A549 (cell line): ENCODE measurements around the gene PRR7. TPM values are rescaled to one million over a fixed set of nuclear protein-coding genes. Genes with fewer than 3 reads are reported as not detected.

Experiments
- ATAC-seq, 2 experiments: fragments of 200-7000 bp in 1 of 2; fragments of >200 bp in 1 of 2; cut with Nextera tagmentation in 1 of 2; cut with Tn5 transposase in 1 of 2; 3 replicates each; pipeline versions ENCODE4 v1.8.0 to v1.9.1; 2018 to 2020; ENCODE audit warnings: mild to moderate bottlenecking in 1 of 2, moderate library complexity in 1 of 2
- CTCF ChIA-PET: fragments of 300-600 bp; sonication (Branson Sonifier 250); formaldehyde crosslinking; extraction: SDS; loops from one replicate; lab custom pipeline; 2021; ENCODE audit warnings: antibody characterized with exemption, inconsistent platforms; lab: Yijun Ruan, JAX
- POLR2A ChIA-PET: fragments of 350-600 bp; formaldehyde crosslinking; extraction: SDS; loops from one replicate; lab custom pipeline; 2021; ENCODE audit warnings: antibody characterized with exemption, inconsistent platforms; lab: Yijun Ruan, JAX
- DNase-seq, 2 experiments: peaks; one replicate each; pipeline versions ENCODE4 v3.0.0 to v3.0.0-alpha.2; 2011 to 2016; ENCODE audit warnings: low read depth in 1 of 2, low spot score in 1 of 2
- FAIRE-seq: peaks from 2 replicates; lab custom pipeline; 2011; peaks lifted over from hg19 to GRCh38; lab: Jason Lieb, UNC
- H3K27ac ChIP-seq, 2 experiments: fragments of >200 bp; sonication (Bioruptor Twin); formaldehyde crosslinking; 3 replicates each; pipeline ENCODE4 v1.5.1; 2016 to 2017
- H3K4me1 ChIP-seq: fragments of >200 bp; sonication (Bioruptor Twin); formaldehyde crosslinking; 3 replicates; pipeline ENCODE4 v1.6.1; 2016
- H3K4me2 ChIP-seq: fragments of >200 bp; sonication (Bioruptor Twin); formaldehyde crosslinking; 3 replicates; pipeline ENCODE4 v1.6.1; 2016
- H3K4me3 ChIP-seq: fragments of >200 bp; sonication (Bioruptor Twin); formaldehyde crosslinking; 3 replicates; pipeline ENCODE4 v1.5.1; 2016
- H3K9me3 ChIP-seq: fragments of >200 bp; sonication (Bioruptor Twin); formaldehyde crosslinking; 3 replicates; pipeline ENCODE4 v1.6.1; 2016
- BHLHE40 ChIP-seq: IDR thresholded peaks from 2 replicates; pipeline ENCODE4 v1.6.1; 2012; ENCODE audit warnings: low read depth, low read length, inconsistent platforms
- CBX8 ChIP-seq: fragments of 200-600 bp; sonication (generic); IDR thresholded peaks from 2 replicates; pipeline ENCODE4 v1.6.1; 2016
- CHD2 ChIP-seq: fragments of 150-350 bp; IDR thresholded peaks from 2 replicates; pipeline ENCODE4 v1.6.1; 2014; ENCODE audit warnings: low read length; ENCODE audit not compliant: partially characterized antibody
- CHD4 ChIP-seq: fragments of 200-600 bp; sonication (generic); IDR thresholded peaks from 2 replicates; pipeline ENCODE4 v1.6.1; 2016; ENCODE audit warnings: antibody characterized with exemption, mild to moderate bottlenecking, borderline replicate concordance
- EHF ChIP-seq: fragments of 250-450 bp; sonication (Bioruptor Pico); IDR thresholded peaks from 2 replicates; pipeline ENCODE4 v1.5.0; 2020; ENCODE audit warnings: mild to moderate bottlenecking
- EHMT2 ChIP-seq: fragments of 200-600 bp; sonication (generic); IDR thresholded peaks from 2 replicates; pipeline ENCODE4 v1.6.1; 2016; ENCODE audit warnings: antibody characterized with exemption, low read depth, mild to moderate bottlenecking, moderate library complexity
- ESRRA ChIP-seq: fragments of 150-350 bp; IDR thresholded peaks from 2 replicates; pipeline ENCODE4 v1.6.1; 2014; ENCODE audit warnings: mild to moderate bottlenecking, low read length, borderline replicate concordance
- FOSB ChIP-seq: fragments of 250-450 bp; sonication (Bioruptor Pico); IDR thresholded peaks from 2 replicates; pipeline ENCODE4 v1.5.0; 2020; ENCODE audit warnings: mild to moderate bottlenecking, moderate library complexity
- FOXS1 ChIP-seq: fragments of 250-450 bp; sonication (Bioruptor Pico); IDR thresholded peaks from 2 replicates; pipeline ENCODE4 v1.5.0; 2020; ENCODE audit warnings: mild to moderate bottlenecking, moderate library complexity
- HDAC2 ChIP-seq: fragments of 200-600 bp; sonication (generic); IDR thresholded peaks from 2 replicates; pipeline ENCODE4 v1.6.1; 2016
- HOXB13 ChIP-seq: fragments of 250-450 bp; sonication (Bioruptor Pico); IDR thresholded peaks from 2 replicates; pipeline ENCODE4 v1.5.0; 2020; ENCODE audit warnings: low read depth, mild to moderate bottlenecking, moderate library complexity
- JUN ChIP-seq, 2 experiments: fragments of >200 bp; sonication (Bioruptor Twin); formaldehyde crosslinking; IDR thresholded peaks; 2 replicates in 1 of 2; 3 replicates in 1 of 2; pipeline ENCODE4 v1.6.1; 2016 to 2017
- JUNB ChIP-seq: fragments of >200 bp; sonication (Bioruptor Twin); formaldehyde crosslinking; IDR thresholded peaks from 2 replicates; pipeline ENCODE4 v1.6.1; 2016
- KDM1A ChIP-seq: fragments of 200-600 bp; sonication (generic); IDR thresholded peaks from 2 replicates; pipeline ENCODE4 v1.6.1; 2016; ENCODE audit warnings: low read depth, mild to moderate bottlenecking
- KDM5A ChIP-seq: fragments of 200-600 bp; sonication (generic); IDR thresholded peaks from 2 replicates; pipeline ENCODE4 v1.6.1; 2016; ENCODE audit warnings: antibody characterized with exemption, mild to moderate bottlenecking
- MAFK ChIP-seq: fragments of 450-650 bp; IDR thresholded peaks from 2 replicates; pipeline ENCODE4 v1.6.1; 2014; ENCODE audit not compliant: partially characterized antibody
- MAZ ChIP-seq: fragments of 150-350 bp; IDR thresholded peaks from 2 replicates; pipeline ENCODE4 v1.6.1; 2014; ENCODE audit warnings: antibody characterized with exemption, low read depth, low read length, borderline replicate concordance
- NPAS2 ChIP-seq: fragments of 250-450 bp; sonication (Bioruptor Pico); IDR thresholded peaks from 2 replicates; pipeline ENCODE4 v1.8.0; 2022; ENCODE audit warnings: mild to moderate bottlenecking, moderate library complexity, borderline replicate concordance
- NR3C1 ChIP-seq: fragments of >200 bp; sonication (Bioruptor Twin); formaldehyde crosslinking; IDR thresholded peaks from 3 replicates; pipeline ENCODE4 v1.6.1; 2017
- POLR2AphosphoS2 ChIP-seq: conservative IDR thresholded peaks from 2 replicates; pipeline ENCODE4 v1.6.1; 2012; ENCODE audit warnings: low read length, improper control_type of control experiment, inconsistent platforms
- RCOR1 ChIP-seq: fragments of 150-350 bp; IDR thresholded peaks from 2 replicates; pipeline ENCODE4 v1.6.1; 2014; ENCODE audit warnings: antibody characterized with exemption, low read length, low read depth
- RNF2 ChIP-seq: fragments of 200-600 bp; sonication (generic); IDR thresholded peaks from 2 replicates; pipeline ENCODE4 v1.6.1; 2016; ENCODE audit warnings: low read depth, mild to moderate bottlenecking, antibody characterized with exemption, moderate library complexity, borderline replicate concordance
- SMC3 ChIP-seq: fragments of >200 bp; sonication (Bioruptor Twin); formaldehyde crosslinking; IDR thresholded peaks from 3 replicates; pipeline ENCODE4 v1.6.1; 2018; ENCODE audit warnings: inconsistent platforms
- TFCP2L1 ChIP-seq: fragments of 250-450 bp; sonication (Bioruptor Pico); IDR thresholded peaks from 2 replicates; pipeline ENCODE4 v1.5.0; 2021; ENCODE audit warnings: mild to moderate bottlenecking
- TP53 ChIP-seq: fragments of 250-450 bp; sonication (Bioruptor Pico); IDR thresholded peaks from 2 replicates; pipeline ENCODE4 v1.5.0; 2021; ENCODE audit warnings: mild to moderate bottlenecking, moderate library complexity
- ZNF302 ChIP-seq: fragments of 250-450 bp; sonication (Bioruptor Pico); IDR thresholded peaks from 2 replicates; pipeline ENCODE4 v1.9.0; 2021; ENCODE audit warnings: inconsistent platforms, mild to moderate bottlenecking, moderate library complexity
- WGBS: methylation state at CpG from one replicate; pipeline ENCODE4 v1.1.6; 2017; ENCODE audit errors: missing lambda C conversion rate; 5-methylcytosine and 5-hydroxymethylcytosine counted together
- polyA plus RNA-seq, 4 experiments: library from polyadenylated mRNA; depleted of rRNA in 3 of 4; stranded (reverse); fragments of >200 nt; fragmentation: RNase III in 1 of 4; extraction: RNeasy Plus Mini Kit Qiagen cat#74134 plus additional on column Dnase treatment in 1 of 4; gene quantifications; 2 replicates in 3 of 4; 3 replicates in 1 of 4; pipeline ENCODE4 v1.2.3, GENCODE V29; 2011 to 2017
- TF ChIP-seq, protein P1 (sequence below): fragments of 450-650 bp; IDR thresholded peaks from 2 replicates; pipeline ENCODE4 v1.6.1; 2014; ENCODE audit warnings: antibody characterized with exemption
- TF ChIP-seq, protein P2 (sequence below): fragments of 150-350 bp; IDR thresholded peaks from 2 replicates; pipeline ENCODE4 v1.6.1; 2014; ENCODE audit warnings: low read depth, mild to moderate bottlenecking, low read length
- TF ChIP-seq, protein P3 (sequence below): fragments of 250-450 bp; sonication (Bioruptor Pico); IDR thresholded peaks from 2 replicates; pipeline ENCODE4 v1.5.0; 2020; ENCODE audit warnings: low read depth, mild to moderate bottlenecking, moderate library complexity

Gene PRR7
- polyA plus RNA-seq, 2 of the 4 experiments (the other 2 are of a cell fraction) = 2.2 to 11.0 TPM

DNA sequence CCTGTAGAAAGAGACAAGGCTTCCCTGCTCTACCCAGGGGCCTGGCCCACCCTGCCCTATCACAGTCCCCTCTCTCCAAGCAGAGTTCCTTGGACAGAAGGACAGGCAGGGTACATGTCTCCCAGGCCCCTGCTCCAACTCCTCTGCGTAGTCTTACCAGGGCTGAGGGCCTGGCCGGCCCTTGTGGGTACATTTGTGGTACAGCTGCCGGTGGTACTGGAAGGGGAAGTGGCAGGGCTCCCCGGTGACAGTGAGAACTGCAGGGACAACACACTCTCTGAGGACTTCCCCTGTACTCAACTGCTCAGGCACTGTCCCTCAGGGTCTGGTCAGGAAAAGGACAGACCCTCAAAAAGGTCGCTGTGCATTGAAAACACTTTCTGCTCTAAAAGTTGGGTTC is 40.8 kb upstream of the PRR7 start:
- no peak overlapping the region for H3K4me2 ChIP-seq
- H3K9me3 ChIP-seq = no peaks in the 10 kb centered on the region
- POLR2A ChIA-PET = no interaction called here
- no peak for DNase-seq
- H3K4me1 ChIP-seq = peaks cover 11% of the 10 kb centered on the region; the same call in 2 of the 3 replicates
- no peak for FAIRE-seq
- H3K4me3 ChIP-seq = no peak overlapping the region
- ATAC-seq = no peak
- TF ChIP-seq NPAS2 (CRISPR knock-in tag) = no peak
- TF ChIP-seq EHF (CRISPR knock-in tag) = no peak
- TF ChIP-seq CHD4 = no peak
- no peak for TF ChIP-seq RNF2
- no peak for TF ChIP-seq POLR2AphosphoS2
- TF ChIP-seq CBX8 = no peak
- no peak for TF ChIP-seq JUNB
- TF ChIP-seq, protein P1, sequence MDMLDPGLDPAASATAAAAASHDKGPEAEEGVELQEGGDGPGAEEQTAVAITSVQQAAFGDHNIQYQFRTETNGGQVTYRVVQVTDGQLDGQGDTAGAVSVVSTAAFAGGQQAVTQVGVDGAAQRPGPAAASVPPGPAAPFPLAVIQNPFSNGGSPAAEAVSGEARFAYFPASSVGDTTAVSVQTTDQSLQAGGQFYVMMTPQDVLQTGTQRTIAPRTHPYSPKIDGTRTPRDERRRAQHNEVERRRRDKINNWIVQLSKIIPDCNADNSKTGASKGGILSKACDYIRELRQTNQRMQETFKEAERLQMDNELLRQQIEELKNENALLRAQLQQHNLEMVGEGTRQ = no peak
- TF ChIP-seq FOSB (CRISPR knock-in tag) = no peak
- no peak for TF ChIP-seq MAZ
- TF ChIP-seq HDAC2 = no peak
- no peak overlapping the region for H3K27ac ChIP-seq
- CTCF ChIA-PET = interaction anchor here (1.0 to 43.1 kb wide), 8 partner anchors 10 to 292 kb away, joined by 3 to 1107 read pairs (median 66); partner anchors contain the start of genes PDLIM7, PRR7 and SLC34A1
- WGBS = 81% methylated on average over 2 of the region's 5 CpGs

DNA sequence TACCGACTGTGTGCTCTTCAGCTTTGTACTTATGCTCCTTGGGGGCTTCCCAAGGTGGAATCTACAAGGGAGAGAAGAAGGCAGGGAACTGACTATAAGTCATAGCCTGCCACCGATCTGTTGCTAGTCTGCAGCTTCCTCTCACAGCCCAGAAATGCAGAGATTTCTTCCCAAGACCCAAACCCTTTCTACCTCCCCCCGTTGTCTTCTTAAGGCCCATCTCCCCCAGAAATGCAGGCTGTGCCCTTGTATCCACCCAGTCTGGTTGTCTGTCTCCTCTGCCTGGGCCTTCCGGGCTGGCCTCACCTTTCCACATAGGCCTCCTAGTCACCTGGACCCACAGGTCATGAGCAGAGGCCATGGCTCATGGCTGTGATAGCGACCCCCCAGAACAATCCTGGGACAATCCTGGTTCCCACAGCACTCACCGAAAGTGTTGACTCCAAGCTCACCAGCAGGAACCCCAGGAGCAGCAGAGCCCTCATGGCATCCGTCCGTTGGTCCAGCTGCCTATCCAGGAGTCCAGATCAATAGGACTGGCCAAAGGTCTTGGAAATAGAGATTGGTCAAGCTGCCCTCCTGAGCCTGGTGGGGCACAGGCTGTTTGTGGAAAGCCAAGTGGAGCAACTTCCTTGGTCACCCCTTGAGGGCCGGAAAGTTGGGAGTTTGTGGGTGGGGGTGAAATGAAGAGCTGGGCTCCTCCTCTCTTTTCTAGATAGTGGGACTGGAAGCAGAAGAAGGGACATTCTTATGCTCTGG is 37.4 kb upstream of the PRR7 start, which contains the start of gene F12:
Gene F12 (minus strand): TSS at position 522 of the 759 bp plus-strand sequence. CDS start 37 bp downstream, at position 485.
- no peak for TF ChIP-seq TP53 (CRISPR knock-in tag)
- no peak for TF ChIP-seq KDM1A
- CTCF ChIA-PET = interaction anchor here (0.7 to 43.1 kb wide), 7 partner anchors 14 to 296 kb away, joined by 3 to 1107 read pairs (median 3); partner anchors contain the start of genes PRR7 and SLC34A1

DNA sequence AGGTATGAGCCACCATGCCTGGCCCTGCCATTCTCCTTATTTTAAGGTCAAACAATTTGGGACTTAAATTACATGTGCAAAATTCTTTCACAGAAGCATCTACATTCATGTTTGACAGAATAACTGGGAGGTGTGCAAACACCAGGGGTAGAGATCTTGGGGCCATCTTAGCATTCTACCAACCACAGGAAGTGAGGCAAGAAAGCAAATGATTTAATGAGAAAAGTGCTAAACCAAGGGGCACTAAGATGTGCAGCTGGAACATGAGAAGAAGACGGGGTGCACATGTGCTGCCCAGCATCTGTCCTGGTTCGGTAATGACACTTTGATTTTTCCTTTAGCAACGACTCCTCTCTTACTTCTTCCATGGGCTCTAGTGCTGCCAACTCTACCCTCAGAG is 36.0 kb upstream of the PRR7 start:
- no peaks in the 10 kb centered on the region for H3K4me1 ChIP-seq

More for the DNA sequence above, 37.4 kb upstream of the PRR7 start, which contains the start of gene F12:
- ATAC-seq (no peak), DNase-seq (no peak), FAIRE-seq (no peak)
- H3K27ac ChIP-seq = no peak within 1 kb of the TSS
- H3K9me3 ChIP-seq = no peaks in the 10 kb centered on the region
- H3K4me3 ChIP-seq = no peak within 1 kb of the TSS
- no peak within 1 kb of the TSS for H3K4me2 ChIP-seq
- WGBS = 73% methylated on average over 9 of the region's 9 CpGs
- peaks cover 6% of the 10 kb centered on the region; the same call in 2 of the 3 replicates for H3K4me1 ChIP-seq
- POLR2A ChIA-PET = interaction anchor here (1.4 kb wide), 1 partner anchor 17 kb away, joined by 13 read pairs; the partner anchor contains the start of gene GRK6

GRCh38 chr5:177412603-177413233 is 33.9 kb upstream of the PRR7 start:
- ChIA-PET POLR2A (no interaction called here), CTCF (interaction anchor here (1.8 to 43.1 kb wide), 4 partner anchors 8 to 36 kb away, joined by 7 to 1107 read pairs (median 501); partner anchors contain the start of genes PRR7 and SLC34A1)
- ATAC-seq (no peak), DNase-seq (no peak), FAIRE-seq (no peak)
- Histone ChIP-seq H3K4me3 (no peak overlapping the region), H3K9me3 (no peaks in the 10 kb centered on the region), H3K4me2 (no peak overlapping the region), H3K27ac (no peak overlapping the region), H3K4me1 (no peaks in the 10 kb centered on the region)
- WGBS = 80% methylated on average over 8 of the region's 8 CpGs
- TF ChIP-seq CHD2 = no peak
- no peak for TF ChIP-seq KDM5A
- no peak for TF ChIP-seq JUN (IDR thresholded peaks at IDR 0.05)
- TF ChIP-seq ZNF302 (CRISPR knock-in tag) = no peak
- TF ChIP-seq SMC3 = no peak
- TF ChIP-seq BHLHE40 = no peak
- TF ChIP-seq ESRRA = no peak
- TF ChIP-seq, protein P2, sequence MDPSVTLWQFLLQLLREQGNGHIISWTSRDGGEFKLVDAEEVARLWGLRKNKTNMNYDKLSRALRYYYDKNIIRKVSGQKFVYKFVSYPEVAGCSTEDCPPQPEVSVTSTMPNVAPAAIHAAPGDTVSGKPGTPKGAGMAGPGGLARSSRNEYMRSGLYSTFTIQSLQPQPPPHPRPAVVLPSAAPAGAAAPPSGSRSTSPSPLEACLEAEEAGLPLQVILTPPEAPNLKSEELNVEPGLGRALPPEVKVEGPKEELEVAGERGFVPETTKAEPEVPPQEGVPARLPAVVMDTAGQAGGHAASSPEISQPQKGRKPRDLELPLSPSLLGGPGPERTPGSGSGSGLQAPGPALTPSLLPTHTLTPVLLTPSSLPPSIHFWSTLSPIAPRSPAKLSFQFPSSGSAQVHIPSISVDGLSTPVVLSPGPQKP = no peak
- no peak for TF ChIP-seq HOXB13
- TF ChIP-seq, protein P3, sequence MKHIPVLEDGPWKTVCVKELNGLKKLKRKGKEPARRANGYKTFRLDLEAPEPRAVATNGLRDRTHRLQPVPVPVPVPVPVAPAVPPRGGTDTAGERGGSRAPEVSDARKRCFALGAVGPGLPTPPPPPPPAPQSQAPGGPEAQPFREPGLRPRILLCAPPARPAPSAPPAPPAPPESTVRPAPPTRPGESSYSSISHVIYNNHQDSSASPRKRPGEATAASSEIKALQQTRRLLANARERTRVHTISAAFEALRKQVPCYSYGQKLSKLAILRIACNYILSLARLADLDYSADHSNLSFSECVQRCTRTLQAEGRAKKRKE (CRISPR knock-in tag) = no peak
- TF ChIP-seq TFCP2L1 = no peak
- no peak for TF ChIP-seq NR3C1
- no peak for TF ChIP-seq FOXS1
- TF ChIP-seq EHMT2 = no peak

More for the DNA sequence above, 36.0 kb upstream of the PRR7 start:
- Histone ChIP-seq H3K9me3 (no peaks in the 10 kb centered on the region), H3K27ac (no peak overlapping the region), H3K4me3 (no peak overlapping the region), H3K4me2 (no peak overlapping the region)
- DNase-seq (no peak), FAIRE-seq (no peak), ATAC-seq (no peak)
- POLR2A ChIA-PET = no interaction called here
- TF ChIP-seq MAZ (no peak), MAFK (no peak), RCOR1 (no peak), JUN (IDR thresholded peaks at IDR 0.05) (no peak)
- 70% methylated on average over 3 of the region's 3 CpGs for WGBS
- CTCF ChIA-PET = interaction anchor here (0.9 to 43.1 kb wide), 5 partner anchors 8 to 38 kb away, joined by 3 to 1107 read pairs (median 4); partner anchors contain the start of genes PRR7 and SLC34A1
